HCT116 (cell line): Measurements from ENCODE around the gene HOXD1. TPM values are rescaled to one million over a fixed set of nuclear protein-coding genes. Genes with fewer than 3 reads are reported as not detected.

Source experiments
- ATAC-seq: fragments of 200-7000 bp; cut with Tn5 transposase; 2 replicates; pipeline ENCODE4 v1.9.1; 2020; ENCODE audit warnings: mild to moderate bottlenecking, moderate library complexity
- BruUV-seq: library from RNA; stranded (reverse); fragments of 400-500 nt; replicated peaks from 2 replicates; lab custom pipeline; 2021; lab: Mats Ljungman, UMichigan
- CTCF ChIA-PET: fragments of 300-600 bp; sonication (Branson Sonifier 250); formaldehyde crosslinking; loops from one replicate; lab custom pipeline; 2021; ENCODE audit warnings: antibody characterized with exemption; lab: Charles Lee
- POLR2A ChIA-PET: fragments of 300-600, 350-600 bp; sonication (Branson Sonifier 250); formaldehyde crosslinking; loops from one replicate; lab custom pipeline; 2021; ENCODE audit warnings: antibody characterized with exemption; lab: Charles Lee
- RAD21 ChIA-PET, 2 experiments: fragments of 300-600 bp; sonication (Branson Sonifier 250); formaldehyde crosslinking; loops; one replicate each; lab custom pipeline; 2023; ENCODE audit warnings: low total read pairs in 2 of 2; ENCODE audit not compliant: uncharacterized antibody in 2 of 2, unreplicated experiment in 2 of 2, low non-redundant PET in 1 of 2; lab: Charles Lee
- DNase-seq: peaks from one replicate; pipeline ENCODE4 v3.0.0-alpha.2; 2010; ENCODE audit warnings: low read depth, low spot score
- H2AFZ ChIP-seq: fragments of 200-600 bp; shearing (Covaris generic), sonication (generic); 2 replicates; pipeline ENCODE4 v1.6.1; 2017; ENCODE audit warnings: low read depth, mixed run types, mixed read lengths, antibody characterized with exemption, low read length; ENCODE audit not compliant: poor library complexity, severe bottlenecking
- H3K27ac ChIP-seq: 2 replicates; pipeline ENCODE4 v1.5.1; 2012; ENCODE audit warnings: low read depth, low read length
- H3K27me3 ChIP-seq: fragments of 200-600 bp; sonication (generic); 2 replicates; pipeline ENCODE4 v1.6.1; 2016; ENCODE audit warnings: mixed run types, low read length, mixed read lengths; ENCODE audit not compliant: insufficient read depth
- H3K36me3 ChIP-seq, 2 experiments: fragments of 200-500 bp in 1 of 2; fragments of 200-600 bp in 1 of 2; sonication (Bioruptor generic) in 1 of 2; sonication (generic) in 1 of 2; 2 replicates each; pipeline versions ENCODE4 v1.5.1 to v1.6.1; 2014 to 2016; ENCODE audit warnings: low read length in 2 of 2, inconsistent platforms in 1 of 2, mixed read lengths in 1 of 2, mixed run types in 1 of 2; ENCODE audit not compliant: insufficient read depth in 2 of 2, control insufficient read depth in 1 of 2
- H3K4me1 ChIP-seq, 2 experiments: fragments of 200-600 bp in 1 of 2; sonication (generic) in 1 of 2; 2 replicates each; pipeline versions ENCODE4 v1.5.1 to v1.6.1; 2012 to 2017; ENCODE audit warnings: low read length in 2 of 2, inconsistent platforms in 1 of 2, mild to moderate bottlenecking in 1 of 2, mixed read lengths in 1 of 2, mixed run types in 1 of 2, moderate library complexity in 1 of 2; ENCODE audit not compliant: insufficient read depth in 2 of 2, control insufficient read depth in 1 of 2
- H3K4me2 ChIP-seq: fragments of 200-600 bp; sonication (generic); 2 replicates; pipeline ENCODE4 v1.6.1; 2017; ENCODE audit warnings: mixed run types, low read length, mixed read lengths
- H3K4me3 ChIP-seq, 2 experiments: fragments of 200-600 bp in 1 of 2; sonication (generic) in 1 of 2; replicated peaks in 1 of 2; 2 replicates each; pipeline ENCODE4 v1.5.1; 2011 to 2016; ENCODE audit warnings: low read length in 2 of 2, control low read depth in 1 of 2, low read depth in 1 of 2, mild to moderate bottlenecking in 1 of 2, mixed read lengths in 1 of 2, mixed run types in 1 of 2
- H3K79me2 ChIP-seq: fragments of 200-600 bp; sonication (generic); 2 replicates; pipeline ENCODE4 v1.6.1; 2017; ENCODE audit warnings: mild to moderate bottlenecking, mixed run types, low read length, moderate library complexity, mixed read lengths; ENCODE audit not compliant: insufficient read depth
- H3K9ac ChIP-seq: fragments of 200-600 bp; sonication (generic); 2 replicates; pipeline ENCODE4 v1.6.1; 2016; ENCODE audit warnings: low read length, mixed read lengths
- H3K9me2 ChIP-seq: fragments of 200-600 bp; sonication (generic), shearing (Covaris generic); 2 replicates; pipeline ENCODE4 v1.6.1; 2017; ENCODE audit warnings: mixed run types, mild to moderate bottlenecking, moderate library complexity; ENCODE audit not compliant: insufficient read depth
- H3K9me3 ChIP-seq, 2 experiments: fragments of 200-500 bp in 1 of 2; fragments of 200-600 bp in 1 of 2; sonication (Bioruptor generic) in 1 of 2; sonication (generic) in 1 of 2; 2 replicates each; pipeline ENCODE4 v1.6.1; 2014 to 2017; ENCODE audit warnings: low read length in 2 of 2, mixed read lengths in 2 of 2, inconsistent platforms in 1 of 2, low read depth in 1 of 2, mild to moderate bottlenecking in 1 of 2, mixed run types in 1 of 2, moderate library complexity in 1 of 2; ENCODE audit not compliant: control insufficient read depth in 1 of 2, insufficient read depth in 1 of 2
- H4K20me1 ChIP-seq: fragments of 200-600 bp; sonication (generic), shearing (Covaris generic); 2 replicates; pipeline ENCODE4 v1.6.1; 2017; ENCODE audit warnings: mixed run types, mild to moderate bottlenecking, moderate library complexity; ENCODE audit not compliant: insufficient read depth
- CBX3 ChIP-seq: IDR thresholded peaks from 2 replicates; pipeline ENCODE4 v1.6.1; 2012; ENCODE audit warnings: low read depth
- CEBPB ChIP-seq: IDR thresholded peaks from 2 replicates; pipeline ENCODE4 v1.6.1; 2012; ENCODE audit warnings: low read depth
- ELF1 ChIP-seq: IDR thresholded peaks from 2 replicates; pipeline ENCODE4 v1.6.1; 2012; ENCODE audit warnings: low read depth, borderline replicate concordance
- EZH2phosphoT487 ChIP-seq: fragments of 200-600 bp; IDR thresholded peaks from 2 replicates; pipeline ENCODE4 v1.6.1; 2018; ENCODE audit warnings: antibody characterized with exemption, borderline replicate concordance
- FOSL1 ChIP-seq: IDR thresholded peaks from 2 replicates; pipeline ENCODE4 v1.6.1; 2012; ENCODE audit warnings: low read depth
- JUND ChIP-seq: IDR thresholded peaks from 2 replicates; pipeline ENCODE4 v1.6.1; 2012
- POLR2AphosphoS5 ChIP-seq: IDR thresholded peaks from 2 replicates; pipeline ENCODE4 v1.6.1; 2011; ENCODE audit warnings: mild to moderate bottlenecking, low read depth, low read length, moderate library complexity
- RAD21 ChIP-seq: IDR thresholded peaks from 2 replicates; pipeline ENCODE4 v1.6.1; 2012; ENCODE audit warnings: low read depth, mild to moderate bottlenecking
- SIN3A ChIP-seq: IDR thresholded peaks from 2 replicates; pipeline ENCODE4 v1.6.1; 2012; ENCODE audit warnings: low read depth
- SRF ChIP-seq: IDR thresholded peaks from 2 replicates; pipeline ENCODE4 v1.6.1; 2012; ENCODE audit warnings: low read depth
- TCF7L2 ChIP-seq: IDR thresholded peaks from 2 replicates; pipeline ENCODE4 v1.7.0; 2011; ENCODE audit warnings: borderline replicate concordance, inconsistent platforms; ENCODE audit not compliant: insufficient read depth, insufficient read length; ENCODE audit errors: extremely low read depth
- YY1 ChIP-seq: IDR thresholded peaks from 2 replicates; pipeline ENCODE4 v1.6.1; 2011; ENCODE audit warnings: low read length, low read depth, moderate library complexity, mild to moderate bottlenecking; ENCODE audit not compliant: insufficient replicate concordance; ENCODE audit errors: extremely low read depth
- ZFX ChIP-seq: fragments of 450-650 bp; IDR thresholded peaks from 2 replicates; pipeline ENCODE4 v1.6.1; 2017
- ZNF274 ChIP-seq: fragments of 200-500 bp; sonication (Bioruptor generic); IDR thresholded peaks from 2 replicates; pipeline ENCODE4 v1.6.1; 2014; ENCODE audit warnings: mild to moderate bottlenecking, low read depth, low read length, inconsistent platforms
- intact Hi-C: fragments of 100-400 bp; cut with micrococcal nuclease; formaldehyde crosslinking; loops from 2 replicates; pipeline ENCODE4 v1.10.0; 2022
- total RNA-seq: library from RNA; stranded (reverse); gene quantifications from one replicate; pipeline ENCODE4 v1.2.1, GENCODE V29; 2021; ENCODE audit not compliant: unreplicated experiment
- TF ChIP-seq, protein P1 (sequence below): IDR thresholded peaks from 2 replicates; pipeline ENCODE4 v1.6.1; 2012
- TF ChIP-seq, protein P2 (sequence below): IDR thresholded peaks from 2 replicates; pipeline ENCODE4 v1.6.1; 2012
- TF ChIP-seq, protein P3 (sequence below): IDR thresholded peaks from 2 replicates; pipeline ENCODE4 v1.6.1; 2011; ENCODE audit warnings: mild to moderate bottlenecking, low read length, moderate library complexity; ENCODE audit not compliant: insufficient replicate concordance; ENCODE audit errors: extremely low read depth
- TF ChIP-seq, protein P4 (sequence below): IDR thresholded peaks from 2 replicates; pipeline ENCODE4 v1.6.1; 2012; ENCODE audit warnings: low read depth

Gene HOXD1
- total RNA-seq, 1 experiment from 2014 or later: not detected

DNA sequence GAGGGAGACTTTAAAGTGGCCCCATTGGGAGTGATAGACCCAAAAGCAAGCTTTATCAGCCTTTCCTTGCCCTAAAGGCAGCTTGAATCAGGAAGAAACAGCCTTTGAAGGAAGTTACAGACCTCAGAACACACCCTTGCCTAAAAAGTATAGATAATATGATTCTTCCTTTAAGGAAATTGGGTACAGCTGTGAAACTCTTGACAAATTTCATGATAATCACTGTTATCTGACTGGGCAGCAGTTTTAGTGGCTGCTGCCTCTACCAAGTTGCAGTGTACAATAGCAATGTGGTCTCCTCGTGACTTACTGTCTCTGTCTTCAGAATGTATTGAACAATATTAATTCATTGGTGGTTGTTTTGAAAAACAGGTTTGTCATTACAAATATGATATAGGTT is 16.7 kb downstream of the HOXD1 start:
- TF ChIP-seq, protein P1, sequence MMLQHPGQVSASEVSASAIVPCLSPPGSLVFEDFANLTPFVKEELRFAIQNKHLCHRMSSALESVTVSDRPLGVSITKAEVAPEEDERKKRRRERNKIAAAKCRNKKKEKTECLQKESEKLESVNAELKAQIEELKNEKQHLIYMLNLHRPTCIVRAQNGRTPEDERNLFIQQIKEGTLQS: no peak
- TF ChIP-seq TCF7L2 (no peak), EZH2phosphoT487 (no peak), ELF1 (no peak), POLR2AphosphoS5 (no peak), CBX3 (no peak), CEBPB (no peak), SIN3A (no peak), ZNF274 (no peak), RAD21 (no peak), YY1 (no peak), ZFX (no peak), JUND (no peak), FOSL1 (no peak), SRF (no peak)
- TF ChIP-seq, protein P2, sequence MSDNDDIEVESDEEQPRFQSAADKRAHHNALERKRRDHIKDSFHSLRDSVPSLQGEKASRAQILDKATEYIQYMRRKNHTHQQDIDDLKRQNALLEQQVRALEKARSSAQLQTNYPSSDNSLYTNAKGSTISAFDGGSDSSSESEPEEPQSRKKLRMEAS: no peak
- TF ChIP-seq, protein P3, sequence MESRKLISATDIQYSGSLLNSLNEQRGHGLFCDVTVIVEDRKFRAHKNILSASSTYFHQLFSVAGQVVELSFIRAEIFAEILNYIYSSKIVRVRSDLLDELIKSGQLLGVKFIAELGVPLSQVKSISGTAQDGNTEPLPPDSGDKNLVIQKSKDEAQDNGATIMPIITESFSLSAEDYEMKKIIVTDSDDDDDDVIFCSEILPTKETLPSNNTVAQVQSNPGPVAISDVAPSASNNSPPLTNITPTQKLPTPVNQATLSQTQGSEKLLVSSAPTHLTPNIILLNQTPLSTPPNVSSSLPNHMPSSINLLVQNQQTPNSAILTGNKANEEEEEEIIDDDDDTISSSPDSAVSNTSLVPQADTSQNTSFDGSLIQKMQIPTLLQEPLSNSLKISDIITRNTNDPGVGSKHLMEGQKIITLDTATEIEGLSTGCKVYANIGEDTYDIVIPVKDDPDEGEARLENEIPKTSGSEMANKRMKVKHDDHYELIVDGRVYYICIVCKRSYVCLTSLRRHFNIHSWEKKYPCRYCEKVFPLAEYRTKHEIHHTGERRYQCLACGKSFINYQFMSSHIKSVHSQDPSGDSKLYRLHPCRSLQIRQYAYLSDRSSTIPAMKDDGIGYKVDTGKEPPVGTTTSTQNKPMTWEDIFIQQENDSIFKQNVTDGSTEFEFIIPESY: no peak
- TF ChIP-seq, protein P4, sequence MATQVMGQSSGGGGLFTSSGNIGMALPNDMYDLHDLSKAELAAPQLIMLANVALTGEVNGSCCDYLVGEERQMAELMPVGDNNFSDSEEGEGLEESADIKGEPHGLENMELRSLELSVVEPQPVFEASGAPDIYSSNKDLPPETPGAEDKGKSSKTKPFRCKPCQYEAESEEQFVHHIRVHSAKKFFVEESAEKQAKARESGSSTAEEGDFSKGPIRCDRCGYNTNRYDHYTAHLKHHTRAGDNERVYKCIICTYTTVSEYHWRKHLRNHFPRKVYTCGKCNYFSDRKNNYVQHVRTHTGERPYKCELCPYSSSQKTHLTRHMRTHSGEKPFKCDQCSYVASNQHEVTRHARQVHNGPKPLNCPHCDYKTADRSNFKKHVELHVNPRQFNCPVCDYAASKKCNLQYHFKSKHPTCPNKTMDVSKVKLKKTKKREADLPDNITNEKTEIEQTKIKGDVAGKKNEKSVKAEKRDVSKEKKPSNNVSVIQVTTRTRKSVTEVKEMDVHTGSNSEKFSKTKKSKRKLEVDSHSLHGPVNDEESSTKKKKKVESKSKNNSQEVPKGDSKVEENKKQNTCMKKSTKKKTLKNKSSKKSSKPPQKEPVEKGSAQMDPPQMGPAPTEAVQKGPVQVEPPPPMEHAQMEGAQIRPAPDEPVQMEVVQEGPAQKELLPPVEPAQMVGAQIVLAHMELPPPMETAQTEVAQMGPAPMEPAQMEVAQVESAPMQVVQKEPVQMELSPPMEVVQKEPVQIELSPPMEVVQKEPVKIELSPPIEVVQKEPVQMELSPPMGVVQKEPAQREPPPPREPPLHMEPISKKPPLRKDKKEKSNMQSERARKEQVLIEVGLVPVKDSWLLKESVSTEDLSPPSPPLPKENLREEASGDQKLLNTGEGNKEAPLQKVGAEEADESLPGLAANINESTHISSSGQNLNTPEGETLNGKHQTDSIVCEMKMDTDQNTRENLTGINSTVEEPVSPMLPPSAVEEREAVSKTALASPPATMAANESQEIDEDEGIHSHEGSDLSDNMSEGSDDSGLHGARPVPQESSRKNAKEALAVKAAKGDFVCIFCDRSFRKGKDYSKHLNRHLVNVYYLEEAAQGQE: no peak
- CTCF ChIA-PET: no interaction called here
- no peaks in the 10 kb centered on the region for H3K9me3 ChIP-seq
- no peak for DNase-seq
- RAD21 ChIA-PET: no interaction called here
- no peaks in the 10 kb centered on the region for H3K79me2 ChIP-seq
- no peak overlapping the region for H2AFZ ChIP-seq
- intact Hi-C loops: no loop called here
- no peak overlapping the region for H3K9ac ChIP-seq
- BruUV-seq: no TSS peak
- H3K27me3 ChIP-seq: 0 out of 2 replicates have a peak, but pooled peaks cover 4% of the 10 kb centered on the region
- no peaks in the 10 kb centered on the region for H3K9me2 ChIP-seq
- ATAC-seq: no peak
- H3K4me1 ChIP-seq: no peaks in the 10 kb centered on the region
- H3K36me3 ChIP-seq: no peaks in the 10 kb centered on the region
- H3K27ac ChIP-seq: no peak overlapping the region
- POLR2A ChIA-PET: no interaction called here
- no peak overlapping the region for H3K4me3 ChIP-seq
- H4K20me1 ChIP-seq: no peaks in the 10 kb centered on the region
- H3K4me2 ChIP-seq: no peak overlapping the region
